IMR-90 (cell line): ENCODE data around the gene MAD2L2. TPM values are rescaled to one million over a fixed set of nuclear protein-coding genes. Genes with fewer than 3 reads are reported as not detected.

Experiments used
- ATAC-seq: fragments of 200-7000 bp; cut with Tn5 transposase; 2 replicates; pipeline ENCODE4 v1.9.1; 2020; ENCODE audit warnings: low read depth, mild to moderate bottlenecking, moderate library complexity
- BruUV-seq: library from RNA; stranded (reverse); fragments of 400-500 nt; replicated peaks from 2 replicates; lab custom pipeline; 2021; lab: Mats Ljungman, UMichigan
- CTCF ChIA-PET: fragments of 300-600 bp; formaldehyde crosslinking; extraction: SDS; loops from one replicate; lab custom pipeline; 2021; ENCODE audit warnings: antibody characterized with exemption; lab: Yijun Ruan, JAX
- POLR2A ChIA-PET: fragments of 300-600 bp; sonication (Branson Sonifier 250); formaldehyde crosslinking; loops from one replicate; lab custom pipeline; 2022; ENCODE audit warnings: antibody characterized with exemption; ENCODE audit not compliant: unreplicated experiment; lab: Charles Lee
- DNase-seq: peaks from one replicate; pipeline ENCODE4 v3.0.0; 2013
- H2AFZ ChIP-seq: replicated peaks from 2 replicates; pipeline ENCODE3; 2013; ENCODE audit warnings: low read length, mild to moderate bottlenecking; ENCODE audit not compliant: poor library complexity
- H2AK5ac ChIP-seq: 2 replicates; pipeline ENCODE4 v1.6.1; 2013; ENCODE audit warnings: low read depth, low read length, inconsistent platforms
- H2AK9ac ChIP-seq: replicated peaks from 2 replicates; pipeline ENCODE3; 2013; ENCODE audit warnings: mild to moderate bottlenecking, low read depth, low read length, moderate library complexity; ENCODE audit not compliant: poor library complexity
- H2BK120ac ChIP-seq: 2 replicates; pipeline ENCODE4 v1.6.1; 2013; ENCODE audit warnings: low read depth, low read length, inconsistent platforms
- H2BK15ac ChIP-seq: 3 replicates; pipeline ENCODE4 v1.6.1; 2013; ENCODE audit warnings: low read depth, low read length, inconsistent platforms
- H2BK20ac ChIP-seq: 2 replicates; pipeline ENCODE4 v1.6.1; 2013; ENCODE audit warnings: low read depth, mild to moderate bottlenecking, inconsistent platforms, low read length, moderate library complexity
- H2BK5ac ChIP-seq: 2 replicates; pipeline ENCODE4 v1.6.1; 2013; ENCODE audit warnings: mild to moderate bottlenecking, low read depth, low read length, inconsistent platforms; ENCODE audit not compliant: poor library complexity, severe bottlenecking
- H3K14ac ChIP-seq: replicated peaks from 2 replicates; pipeline ENCODE4 v1.6.1; 2013; ENCODE audit warnings: low read depth, low read length, inconsistent platforms
- H3K18ac ChIP-seq: 2 replicates; pipeline ENCODE4 v1.6.1; 2013; ENCODE audit warnings: low read depth, low read length, control low read depth
- H3K23ac ChIP-seq: 2 replicates; pipeline ENCODE4 v1.6.1; 2013; ENCODE audit warnings: low read depth, low read length, inconsistent platforms
- H3K27ac ChIP-seq: 2 replicates; pipeline ENCODE4 v1.5.1; 2013; ENCODE audit warnings: mild to moderate bottlenecking, control low read depth, low read length; ENCODE audit not compliant: insufficient read depth
- H3K27me3 ChIP-seq: 2 replicates; pipeline ENCODE4 v1.6.1; 2013; ENCODE audit warnings: low read length; ENCODE audit not compliant: control insufficient read depth, insufficient read depth
- H3K36me3 ChIP-seq: 2 replicates; pipeline ENCODE4 v1.6.1; 2013; ENCODE audit warnings: low read length, mixed read lengths; ENCODE audit not compliant: control insufficient read depth, insufficient read depth
- H3K4ac ChIP-seq: 2 replicates; pipeline ENCODE4 v1.6.1; 2013; ENCODE audit warnings: low read depth, low read length, inconsistent platforms
- H3K4me1 ChIP-seq: 2 replicates; pipeline ENCODE4 v1.6.1; 2013; ENCODE audit warnings: low read length, mixed read lengths; ENCODE audit not compliant: control insufficient read depth, insufficient read depth
- H3K4me2 ChIP-seq: 2 replicates; pipeline ENCODE4 v1.6.1; 2013; ENCODE audit warnings: low read depth, mild to moderate bottlenecking, control low read depth, low read length, moderate library complexity
- H3K4me3 ChIP-seq: 2 replicates; pipeline ENCODE4 v1.5.1; 2013; ENCODE audit warnings: low read depth, mild to moderate bottlenecking, control low read depth, low read length, moderate library complexity; ENCODE audit not compliant: insufficient read depth
- H3K56ac ChIP-seq: 2 replicates; pipeline ENCODE4 v1.6.1; 2013; ENCODE audit warnings: low read length, inconsistent platforms; ENCODE audit not compliant: insufficient read depth; ENCODE audit errors: extremely low read depth
- H3K79me1 ChIP-seq, 2 experiments: 2 replicates each; pipeline ENCODE4 v1.6.1; 2013; ENCODE audit warnings: low read length in 2 of 2, inconsistent platforms in 1 of 2, low read depth in 1 of 2
- H3K9ac ChIP-seq: 2 replicates; pipeline ENCODE4 v1.6.1; 2013; ENCODE audit warnings: low read depth, low read length, control low read depth
- H3K9me1 ChIP-seq: 2 replicates; pipeline ENCODE4 v1.6.1; 2013; ENCODE audit warnings: low read length, inconsistent platforms; ENCODE audit not compliant: insufficient read depth
- H3K9me3 ChIP-seq: 2 replicates; pipeline ENCODE4 v1.6.1; 2013; ENCODE audit warnings: low read length; ENCODE audit not compliant: control insufficient read depth, insufficient read depth
- H4K20me1 ChIP-seq: 2 replicates; pipeline ENCODE4 v1.6.1; 2013; ENCODE audit warnings: low read length, inconsistent platforms; ENCODE audit not compliant: insufficient read depth
- H4K5ac ChIP-seq: 2 replicates; pipeline ENCODE4 v1.6.1; 2013; ENCODE audit warnings: mild to moderate bottlenecking, low read depth, low read length, control low read depth
- H4K8ac ChIP-seq, 2 experiments: 2 replicates each; pipeline ENCODE4 v1.6.1; 2013; ENCODE audit warnings: low read depth in 2 of 2, low read length in 2 of 2, control low read depth in 1 of 2, inconsistent platforms in 1 of 2
- H4K91ac ChIP-seq: 2 replicates; pipeline ENCODE4 v1.6.1; 2013; ENCODE audit warnings: low read depth, low read length, inconsistent platforms; ENCODE audit not compliant: insufficient read depth
- CEBPB ChIP-seq: IDR thresholded peaks from 2 replicates; pipeline ENCODE4 v1.6.1; 2012; ENCODE audit warnings: low read depth, low read length, improper control_type of control experiment
- CHD1 ChIP-seq: IDR thresholded peaks from 2 replicates; pipeline ENCODE4 v1.6.1; 2012; ENCODE audit warnings: low read depth, low read length, improper control_type of control experiment
- MAFK ChIP-seq: IDR thresholded peaks from 2 replicates; pipeline ENCODE4 v1.6.1; 2012; ENCODE audit warnings: low read depth, low read length, improper control_type of control experiment
- MAZ ChIP-seq: IDR thresholded peaks from 2 replicates; pipeline ENCODE4 v1.6.1; 2012; ENCODE audit warnings: low read depth, mild to moderate bottlenecking, low read length, improper control_type of control experiment, moderate library complexity, borderline replicate concordance
- MXI1 ChIP-seq: IDR thresholded peaks from 2 replicates; pipeline ENCODE4 v1.6.1; 2012; ENCODE audit warnings: low read depth, mild to moderate bottlenecking, low read length, moderate library complexity, borderline replicate concordance
- NFE2L2 ChIP-seq: fragments of 150-350 bp; IDR thresholded peaks from 2 replicates; pipeline ENCODE4 v1.6.1; 2016; ENCODE audit warnings: low read depth, mild to moderate bottlenecking, low read length
- POLR2A ChIP-seq: IDR thresholded peaks from 2 replicates; pipeline ENCODE4 v1.6.1; 2012; ENCODE audit warnings: mild to moderate bottlenecking, low read depth, low read length
- RAD21 ChIP-seq: IDR thresholded peaks from 2 replicates; pipeline ENCODE4 v1.6.1; 2012; ENCODE audit warnings: low read length, improper control_type of control experiment
- RCOR1 ChIP-seq: IDR thresholded peaks from 2 replicates; pipeline ENCODE4 v1.6.1; 2012; ENCODE audit warnings: mild to moderate bottlenecking, low read length, improper control_type of control experiment; ENCODE audit not compliant: insufficient replicate concordance
- RFX5 ChIP-seq: IDR thresholded peaks from 2 replicates; pipeline ENCODE4 v1.8.0; 2012; ENCODE audit warnings: low read depth, mild to moderate bottlenecking, low read length, moderate library complexity
- USF2 ChIP-seq: fragments of 150-350 bp; IDR thresholded peaks from 2 replicates; pipeline ENCODE4 v1.6.1; 2017; ENCODE audit warnings: mild to moderate bottlenecking, antibody characterized with exemption, low read length, low read depth
- WGBS, 2 experiments: methylation state at CpG; one replicate each; pipeline versions ENCODE4 v1.1.5 to v1.1.7; 2013; ENCODE audit warnings: missing lambda C conversion rate in 2 of 2; ENCODE audit not compliant: insufficient read length in 1 of 2; ENCODE audit errors: extremely low coverage in 2 of 2; 5-methylcytosine and 5-hydroxymethylcytosine counted together
- dilution Hi-C: fragments of 300-500 bp; cut with HindIII; formaldehyde crosslinking; loops from one replicate; pipeline ENCODE4 v1.14.3; 2018; ENCODE audit warnings: low sequenced_read_pairs; ENCODE audit not compliant: unreplicated experiment
- in situ Hi-C: fragments of 300-500 bp; cut with MboI; formaldehyde crosslinking; loops from 3 replicates; pipeline ENCODE4 v1.14.3; 2019; ENCODE audit warnings: low sequenced_read_pairs, inconsistent platforms, mixed read lengths
- intact Hi-C: fragments of 100-400 bp; cut with micrococcal nuclease; formaldehyde crosslinking; loops from 2 replicates; pipeline ENCODE4 v1.10.0; 2022
- polyA plus RNA-seq, 3 experiments: library from polyadenylated mRNA; depleted of rRNA; stranded (reverse); fragments of >200 nt; gene quantifications; 2 replicates each; pipeline ENCODE4 v1.2.3, GENCODE V29; 2012; ENCODE audit warnings: low replicate concordance in 1 of 3
- total RNA-seq: library from RNA; depleted of rRNA; stranded (reverse); fragments of >200 nt; gene quantifications from 2 replicates; pipeline ENCODE4 v1.2.3, GENCODE V29; 2012
- TF ChIP-seq, protein P1 (sequence below): conservative IDR thresholded peaks from 2 replicates; pipeline ENCODE4 v1.5.1; 2012; ENCODE audit warnings: mild to moderate bottlenecking, low read depth, low read length, improper control_type of control experiment

Gene MAD2L2
- total and polyA plus RNA-seq, 2 of the 4 experiments (the other 2 are of a cell fraction): 44.6 to 70.9 TPM

- Histone ChIP-seq H4K8ac (no peak overlapping the region), H2AK9ac (no peak overlapping the region), H3K4me1 (no peaks in the 10 kb centered on the region; the same call in 1 of the 2 replicates), H3K79me1 (no peaks in the 10 kb centered on the region), H3K9ac (no peak overlapping the region), H4K20me1 (no peaks in the 10 kb centered on the region), H2AK5ac (no peak overlapping the region), H3K9me1 (peaks cover 4% of the 10 kb centered on the region), H3K27me3 (peaks cover 53% of the 10 kb centered on the region), H2BK20ac (no peak overlapping the region), H3K56ac (no peak overlapping the region), H3K23ac (no peak overlapping the region), H3K4me2 (no peak overlapping the region), H2AFZ (no peak overlapping the region), H2BK15ac (no peak overlapping the region), H4K91ac (no peak overlapping the region), H3K4ac (no peak overlapping the region), H3K18ac (no peak overlapping the region), H3K36me3 (no peaks in the 10 kb centered on the region), H2BK5ac (no peak overlapping the region), H3K14ac (no peak overlapping the region), H3K27ac (no peak overlapping the region), H4K5ac (no peak overlapping the region), H3K4me3 (no peak overlapping the region), H3K9me3 (no peaks in the 10 kb centered on the region), H2BK120ac (no peak overlapping the region)
- WGBS, 2 experiments: no CpG with 5 or more reads among the region's 22 CpGs
- dilution Hi-C loops: no loop called here
- ChIA-PET CTCF (no interaction called here), POLR2A (no interaction called here)
- intact Hi-C loops: no loop called here
- ATAC-seq (no peak), DNase-seq (no peak)
- BruUV-seq: no TSS peak
- in situ Hi-C loops: no loop called here
- TF ChIP-seq CHD1 (no peak), USF2 (no peak), RCOR1 (no peak), RAD21 (no peak), CEBPB (no peak), POLR2A (no peak), MAFK (no peak), MAZ (no peak), NFE2L2 (no peak), RFX5 (no peak), MXI1 (no peak)
- TF ChIP-seq, protein P1, sequence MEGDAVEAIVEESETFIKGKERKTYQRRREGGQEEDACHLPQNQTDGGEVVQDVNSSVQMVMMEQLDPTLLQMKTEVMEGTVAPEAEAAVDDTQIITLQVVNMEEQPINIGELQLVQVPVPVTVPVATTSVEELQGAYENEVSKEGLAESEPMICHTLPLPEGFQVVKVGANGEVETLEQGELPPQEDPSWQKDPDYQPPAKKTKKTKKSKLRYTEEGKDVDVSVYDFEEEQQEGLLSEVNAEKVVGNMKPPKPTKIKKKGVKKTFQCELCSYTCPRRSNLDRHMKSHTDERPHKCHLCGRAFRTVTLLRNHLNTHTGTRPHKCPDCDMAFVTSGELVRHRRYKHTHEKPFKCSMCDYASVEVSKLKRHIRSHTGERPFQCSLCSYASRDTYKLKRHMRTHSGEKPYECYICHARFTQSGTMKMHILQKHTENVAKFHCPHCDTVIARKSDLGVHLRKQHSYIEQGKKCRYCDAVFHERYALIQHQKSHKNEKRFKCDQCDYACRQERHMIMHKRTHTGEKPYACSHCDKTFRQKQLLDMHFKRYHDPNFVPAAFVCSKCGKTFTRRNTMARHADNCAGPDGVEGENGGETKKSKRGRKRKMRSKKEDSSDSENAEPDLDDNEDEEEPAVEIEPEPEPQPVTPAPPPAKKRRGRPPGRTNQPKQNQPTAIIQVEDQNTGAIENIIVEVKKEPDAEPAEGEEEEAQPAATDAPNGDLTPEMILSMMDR: no peak
Measured at GRCh38 chr1:11704691-11705475, 23.9 kb upstream of the MAD2L2 start.
